ENCODE data around the gene CEACAM21. TPM values are rescaled to one million over a fixed set of nuclear protein-coding genes. Genes with fewer than 3 reads are reported as not detected.

The CEACAM21 gene
- total RNA-seq, 1 donor from 2014 or later = 0.75 TPM

GRCh38 chr19:41553804-41554203 lies 22.2 kb upstream of the CEACAM21 start:
- H3K9me3 Mint-ChIP-seq = peaks cover 12% of the 10 kb centered on the region
- no peak for TF ChIP-seq CTCF (conservative IDR thresholded peaks at IDR 0.05)
- H3K27me3 Mint-ChIP-seq (ENCODE audit: low read depth) = peaks cover 27% of the 10 kb centered on the region
- no peak for DNase-seq (ENCODE audit: low read depth, low spot score)
- no peak overlapping the region for H3K4me3 Mint-ChIP-seq
- peaks cover 17% of the 10 kb centered on the region for H3K36me3 Mint-ChIP-seq (ENCODE audit: low read depth)
- no peak overlapping the region for H3K27ac Mint-ChIP-seq (ENCODE audit: unreplicated experiment)
- peaks cover 8% of the 10 kb centered on the region for H3K4me1 Mint-ChIP-seq

- H3K36me3 Mint-ChIP-seq (ENCODE audit: low read depth) = peaks cover 16% of the 10 kb centered on the region
- no peak overlapping the region for H3K4me3 Mint-ChIP-seq
- peaks cover 12% of the 10 kb centered on the region for H3K9me3 Mint-ChIP-seq
- H3K27ac Mint-ChIP-seq (ENCODE audit: unreplicated experiment) = no peak overlapping the region
- no peak for TF ChIP-seq CTCF (conservative IDR thresholded peaks at IDR 0.05)
- DNase-seq (ENCODE audit: low read depth, low spot score) = no peak
- H3K27me3 Mint-ChIP-seq (ENCODE audit: low read depth) = peaks cover 35% of the 10 kb centered on the region
- H3K4me1 Mint-ChIP-seq = no peaks in the 10 kb centered on the region
Measured at GRCh38 chr19:41554907-41555306, 21.1 kb upstream of the CEACAM21 start.

GRCh38 chr19:41555748-41556147 lies 20.2 kb upstream of the CEACAM21 start:
- TF ChIP-seq CTCF (conservative IDR thresholded peaks at IDR 0.05) = no peak
- H3K9me3 Mint-ChIP-seq = peaks cover 12% of the 10 kb centered on the region
- H3K27ac Mint-ChIP-seq (ENCODE audit: unreplicated experiment) = no peak overlapping the region
- H3K27me3 Mint-ChIP-seq (ENCODE audit: low read depth) = peaks cover 42% of the 10 kb centered on the region
- no peak for DNase-seq (ENCODE audit: low read depth, low spot score)
- peaks cover 15% of the 10 kb centered on the region for H3K36me3 Mint-ChIP-seq (ENCODE audit: low read depth)
- no peak overlapping the region for H3K4me3 Mint-ChIP-seq
- no peaks in the 10 kb centered on the region for H3K4me1 Mint-ChIP-seq

- H3K27me3 Mint-ChIP-seq (ENCODE audit: low read depth) = peaks cover 57% of the 10 kb centered on the region
Measured at GRCh38 chr19:41563854-41564514, 12.0 kb upstream of the CEACAM21 start.

GRCh38 chr19:41564515-41565378 lies 11.2 kb upstream of the CEACAM21 start:
- H3K36me3 Mint-ChIP-seq (ENCODE audit: low read depth) = no peaks in the 10 kb centered on the region
- H3K4me1 Mint-ChIP-seq = no peaks in the 10 kb centered on the region
- H3K27ac Mint-ChIP-seq (ENCODE audit: unreplicated experiment) = no peak overlapping the region
- H3K27me3 Mint-ChIP-seq (ENCODE audit: low read depth) = peaks cover 51% of the 10 kb centered on the region
- TF ChIP-seq CTCF (conservative IDR thresholded peaks at IDR 0.05) = no peak
- H3K9me3 Mint-ChIP-seq = no peaks in the 10 kb centered on the region
- H3K4me3 Mint-ChIP-seq = no peak overlapping the region
- DNase-seq (ENCODE audit: low read depth, low spot score) = no peak

More at GRCh38 chr19:41563854-41564514, 12.0 kb upstream of the CEACAM21 start:
- DNase-seq (ENCODE audit: low read depth, low spot score) = no peak
- no peaks in the 10 kb centered on the region for H3K36me3 Mint-ChIP-seq (ENCODE audit: low read depth)
- no peak overlapping the region for H3K4me3 Mint-ChIP-seq
- no peaks in the 10 kb centered on the region for H3K4me1 Mint-ChIP-seq
- no peak for TF ChIP-seq CTCF (conservative IDR thresholded peaks at IDR 0.05)
- H3K9me3 Mint-ChIP-seq = no peaks in the 10 kb centered on the region
- H3K27ac Mint-ChIP-seq (ENCODE audit: unreplicated experiment) = no peak overlapping the region
